Measurements from ENCODE around the gene C1QTNF6.

C1QTNF6 gene

DNA sequence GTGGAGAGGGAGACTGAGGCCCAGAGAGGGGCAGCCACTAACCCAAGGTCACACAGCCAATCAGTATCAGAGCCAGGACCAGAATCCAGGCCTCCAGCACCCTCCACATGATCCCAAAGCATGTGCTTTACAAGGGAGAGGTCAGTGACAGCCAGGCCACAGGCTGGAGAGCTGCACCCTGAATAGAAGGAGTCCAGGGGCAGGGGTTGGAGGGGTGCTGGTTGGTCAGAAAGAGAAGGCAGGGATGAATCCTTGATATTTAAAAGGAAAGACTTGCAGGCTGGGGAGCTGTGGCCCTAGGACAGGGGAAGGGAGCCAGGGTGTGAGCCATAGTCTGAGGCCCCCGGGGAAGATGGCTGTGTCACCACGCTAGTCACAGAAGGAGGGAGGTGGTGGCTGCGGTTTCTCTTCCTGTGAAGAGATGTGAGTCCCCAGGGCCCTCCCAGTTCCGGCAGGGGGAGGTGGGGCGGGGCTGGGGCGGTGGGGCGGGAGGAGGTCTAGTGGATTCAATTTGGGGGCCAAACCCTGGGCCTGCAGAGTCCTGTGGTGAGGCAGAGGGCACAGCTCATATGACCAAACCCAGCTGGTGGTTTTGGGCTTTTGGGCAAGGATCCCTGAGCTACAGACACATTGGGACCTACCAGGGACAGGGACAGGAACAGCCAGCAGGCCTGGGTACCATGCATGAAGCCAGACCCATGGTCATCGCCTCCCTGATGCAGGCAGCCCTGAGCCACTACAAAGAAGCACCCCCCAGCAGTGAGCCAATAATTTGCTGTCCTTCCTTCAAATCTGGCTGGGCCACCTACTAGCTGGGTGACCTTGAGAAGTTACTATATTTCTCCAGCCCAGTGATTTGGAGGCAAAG is 42.0 kb upstream of the C1QTNF6 start:
- Histone ChIP-seq H3K9me3 (ENCODE audit: control insufficient read depth, insufficient read depth, low read length) (no peaks in the 10 kb centered on the region), H3K4me1 (ENCODE audit: control insufficient read depth, insufficient read depth, low read length) (no peaks in the 10 kb centered on the region), H3K36me3 (ENCODE audit: control insufficient read depth, insufficient read depth, low read length) (no peaks in the 10 kb centered on the region), H3K27ac (ENCODE audit: low read depth, low read length) (no peak overlapping the region), H3K9ac (ENCODE audit: low read depth, low read length) (no peak overlapping the region), H3K27me3 (ENCODE audit: control insufficient read depth, insufficient read depth, low read length) (no peaks in the 10 kb centered on the region), H3K4me3 (ENCODE audit: low read depth, low read length) (no peak overlapping the region)

DNA sequence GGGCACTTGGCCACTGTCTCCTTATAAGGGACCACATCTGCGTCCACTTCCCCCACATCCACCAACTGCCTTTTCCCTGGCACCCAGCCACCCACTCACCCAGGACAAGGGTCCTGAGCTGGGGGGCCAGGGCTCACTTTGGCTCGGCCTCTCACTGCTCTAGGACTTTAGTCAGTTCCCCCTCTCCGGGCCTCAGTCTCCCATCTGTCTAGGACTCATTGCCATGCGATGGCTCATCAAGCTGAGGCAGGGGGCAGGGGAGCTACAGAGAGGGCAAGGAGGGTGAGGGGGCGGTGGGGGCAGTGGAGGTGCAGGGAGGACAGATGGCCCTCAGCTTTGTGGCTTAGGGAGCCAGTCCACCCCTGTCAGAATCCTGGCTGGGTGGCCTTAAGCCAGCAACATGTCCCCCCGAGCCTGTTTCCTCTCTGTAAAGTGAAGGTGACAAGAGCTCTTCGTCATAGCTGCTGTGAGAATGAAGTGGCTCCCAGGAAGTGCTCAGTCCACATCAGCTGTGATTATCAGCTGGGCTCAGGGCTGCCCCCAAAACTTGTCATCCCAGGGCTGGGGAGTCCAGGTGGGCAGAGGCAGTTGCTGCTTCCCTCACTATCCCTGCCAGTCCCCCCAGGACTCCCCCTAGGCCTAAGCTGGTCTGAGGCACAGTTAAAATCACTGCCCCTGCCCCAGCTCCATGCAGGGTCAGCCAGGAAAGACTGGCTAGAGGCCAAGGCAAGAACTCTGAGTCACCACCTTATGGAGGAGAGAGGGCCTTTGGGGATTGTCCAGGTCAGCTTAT is 41.2 kb upstream of the C1QTNF6 start:
- Histone ChIP-seq H3K9me3 (ENCODE audit: control insufficient read depth, insufficient read depth, low read length) (no peaks in the 10 kb centered on the region), H3K9ac (ENCODE audit: low read depth, low read length) (no peak overlapping the region), H3K4me3 (ENCODE audit: low read depth, low read length) (no peak overlapping the region), H3K27me3 (ENCODE audit: control insufficient read depth, insufficient read depth, low read length) (no peaks in the 10 kb centered on the region), H3K27ac (ENCODE audit: low read depth, low read length) (no peak overlapping the region), H3K36me3 (ENCODE audit: control insufficient read depth, insufficient read depth, low read length) (no peaks in the 10 kb centered on the region), H3K4me1 (ENCODE audit: control insufficient read depth, insufficient read depth, low read length) (no peaks in the 10 kb centered on the region)

DNA sequence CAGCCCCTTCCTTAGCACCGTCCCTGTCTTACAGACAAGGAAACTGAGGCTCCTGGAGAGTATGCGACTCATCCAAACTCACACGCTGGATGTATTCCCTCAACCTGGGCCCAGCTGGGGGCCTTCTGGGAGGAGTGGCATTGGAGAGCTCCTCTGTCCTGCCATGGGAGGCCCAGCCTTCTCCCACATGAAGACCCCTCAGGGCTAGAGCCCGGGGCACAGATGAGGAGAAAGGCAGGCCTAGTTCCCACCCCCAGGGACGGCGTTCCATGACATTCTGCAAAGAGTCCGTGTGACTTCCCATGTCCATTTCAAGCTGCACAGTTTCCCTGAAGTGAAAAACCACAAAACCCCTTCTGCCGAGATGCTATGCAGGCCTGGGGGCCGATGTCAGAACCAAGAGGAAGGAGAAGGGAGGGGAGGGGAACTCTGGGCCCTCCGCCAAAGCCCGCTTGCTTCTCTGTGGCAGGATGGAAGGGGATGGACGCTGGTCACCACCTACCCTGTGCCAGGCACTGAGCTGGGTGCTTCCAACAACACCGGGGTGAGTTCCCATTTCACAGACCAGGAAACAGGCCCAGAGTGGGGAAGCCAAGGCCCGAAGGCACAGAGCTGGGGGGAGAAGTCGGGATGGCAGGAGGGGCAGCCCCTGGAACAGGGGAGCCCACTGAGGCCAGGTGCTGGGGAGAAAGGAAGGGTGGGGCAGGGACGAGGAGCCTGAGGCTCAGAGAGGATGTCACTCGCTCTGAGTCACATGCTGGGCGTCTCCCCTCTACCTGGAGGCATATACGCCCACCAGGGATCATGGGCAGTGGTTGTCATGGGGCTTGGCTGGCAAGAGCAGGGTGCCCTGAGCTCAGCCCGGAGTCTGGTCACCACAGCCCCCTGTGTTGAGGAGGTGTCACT is 40.3 kb upstream of the C1QTNF6 start:
- H3K4me3 ChIP-seq (ENCODE audit: low read depth, low read length) = no peak overlapping the region
- H3K27ac ChIP-seq (ENCODE audit: low read depth, low read length) = no peak overlapping the region
- no peaks in the 10 kb centered on the region for H3K36me3 ChIP-seq (ENCODE audit: control insufficient read depth, insufficient read depth, low read length)
- H3K9me3 ChIP-seq (ENCODE audit: control insufficient read depth, insufficient read depth, low read length) = no peaks in the 10 kb centered on the region
- no peak overlapping the region for H3K9ac ChIP-seq (ENCODE audit: low read depth, low read length)
- H3K4me1 ChIP-seq (ENCODE audit: control insufficient read depth, insufficient read depth, low read length) = no peaks in the 10 kb centered on the region
- H3K27me3 ChIP-seq (ENCODE audit: control insufficient read depth, insufficient read depth, low read length) = no peaks in the 10 kb centered on the region

DNA sequence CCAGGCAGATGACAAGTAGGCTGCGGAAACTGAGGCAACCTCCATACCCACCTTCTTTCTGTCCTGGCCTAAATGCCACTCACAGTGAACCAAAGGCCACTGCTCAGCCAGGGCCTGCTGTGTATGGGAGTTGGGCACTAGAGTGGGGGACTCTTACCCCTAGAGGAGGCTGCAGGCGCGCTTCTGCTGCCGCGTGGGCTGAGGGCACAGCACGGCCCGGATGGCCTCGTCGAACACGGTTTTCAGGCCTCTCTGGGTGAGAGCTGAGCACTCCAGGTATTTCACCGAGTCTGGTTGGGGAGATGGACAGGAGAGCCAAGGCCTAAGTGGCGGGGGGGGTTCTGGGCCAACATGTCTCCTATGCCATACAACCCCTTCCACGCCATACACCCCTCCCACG is 38.5 kb upstream of the C1QTNF6 start:
- Histone ChIP-seq H3K4me1 (ENCODE audit: control insufficient read depth, insufficient read depth, low read length) (no peaks in the 10 kb centered on the region), H3K36me3 (ENCODE audit: control insufficient read depth, insufficient read depth, low read length) (no peaks in the 10 kb centered on the region), H3K27ac (ENCODE audit: low read depth, low read length) (no peak overlapping the region), H3K27me3 (ENCODE audit: control insufficient read depth, insufficient read depth, low read length) (no peaks in the 10 kb centered on the region), H3K4me3 (ENCODE audit: low read depth, low read length) (no peak overlapping the region), H3K9me3 (ENCODE audit: control insufficient read depth, insufficient read depth, low read length) (no peaks in the 10 kb centered on the region), H3K9ac (ENCODE audit: low read depth, low read length) (no peak overlapping the region)

DNA sequence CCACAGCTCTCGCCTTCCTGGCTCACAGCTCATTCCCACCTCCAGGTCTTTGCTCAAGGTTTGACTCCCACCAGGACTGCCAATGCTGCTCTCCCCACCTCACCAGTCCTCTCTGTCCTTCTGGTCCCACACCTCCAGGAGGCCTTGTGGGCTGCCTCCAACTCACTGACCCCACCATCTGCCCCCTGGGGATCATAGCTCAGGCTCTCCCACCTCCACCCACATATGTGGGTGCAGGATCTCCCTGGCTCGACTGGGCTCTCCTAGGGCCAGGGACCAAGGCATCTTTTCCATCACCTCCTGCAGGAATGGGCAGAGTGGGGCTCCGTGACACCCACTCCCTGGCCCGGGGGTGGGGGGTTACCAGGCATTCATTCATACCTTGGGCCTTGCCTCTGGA is 38.0 kb upstream of the C1QTNF6 start:
- Histone ChIP-seq H3K4me3 (ENCODE audit: low read depth, low read length) (no peak overlapping the region), H3K9ac (ENCODE audit: low read depth, low read length) (no peak overlapping the region), H3K27ac (ENCODE audit: low read depth, low read length) (no peak overlapping the region), H3K9me3 (ENCODE audit: control insufficient read depth, insufficient read depth, low read length) (no peaks in the 10 kb centered on the region), H3K36me3 (ENCODE audit: control insufficient read depth, insufficient read depth, low read length) (no peaks in the 10 kb centered on the region), H3K4me1 (ENCODE audit: control insufficient read depth, insufficient read depth, low read length) (no peaks in the 10 kb centered on the region), H3K27me3 (ENCODE audit: control insufficient read depth, insufficient read depth, low read length) (no peaks in the 10 kb centered on the region)

DNA sequence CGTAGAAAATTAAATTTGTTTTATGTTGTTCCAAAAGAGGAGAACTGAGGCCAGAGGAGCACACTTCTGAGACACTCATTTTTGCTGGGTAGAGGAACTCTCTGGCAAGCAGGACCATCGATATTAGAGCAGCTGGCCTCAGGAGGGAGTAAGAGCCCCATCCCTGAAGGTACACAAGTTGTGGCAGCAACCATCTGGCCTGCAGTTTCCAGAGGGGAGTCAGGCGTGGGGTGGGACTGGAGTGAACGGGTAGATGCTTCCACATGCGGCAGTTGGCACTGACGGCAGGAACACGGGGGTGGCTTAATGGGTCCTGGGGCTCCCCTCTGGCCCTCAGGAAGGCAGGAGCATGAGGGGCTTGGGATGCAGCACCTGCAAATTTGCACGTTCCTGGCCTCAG is 37.4 kb upstream of the C1QTNF6 start:
- no peaks in the 10 kb centered on the region for H3K9me3 ChIP-seq (ENCODE audit: control insufficient read depth, insufficient read depth, low read length)
- no peak overlapping the region for H3K27ac ChIP-seq (ENCODE audit: low read depth, low read length)
- no peaks in the 10 kb centered on the region for H3K36me3 ChIP-seq (ENCODE audit: control insufficient read depth, insufficient read depth, low read length)
- no peak overlapping the region for H3K4me3 ChIP-seq (ENCODE audit: low read depth, low read length)
- no peaks in the 10 kb centered on the region for H3K27me3 ChIP-seq (ENCODE audit: control insufficient read depth, insufficient read depth, low read length)
- H3K9ac ChIP-seq (ENCODE audit: low read depth, low read length) = no peak overlapping the region
- no peaks in the 10 kb centered on the region for H3K4me1 ChIP-seq (ENCODE audit: control insufficient read depth, insufficient read depth, low read length)

DNA sequence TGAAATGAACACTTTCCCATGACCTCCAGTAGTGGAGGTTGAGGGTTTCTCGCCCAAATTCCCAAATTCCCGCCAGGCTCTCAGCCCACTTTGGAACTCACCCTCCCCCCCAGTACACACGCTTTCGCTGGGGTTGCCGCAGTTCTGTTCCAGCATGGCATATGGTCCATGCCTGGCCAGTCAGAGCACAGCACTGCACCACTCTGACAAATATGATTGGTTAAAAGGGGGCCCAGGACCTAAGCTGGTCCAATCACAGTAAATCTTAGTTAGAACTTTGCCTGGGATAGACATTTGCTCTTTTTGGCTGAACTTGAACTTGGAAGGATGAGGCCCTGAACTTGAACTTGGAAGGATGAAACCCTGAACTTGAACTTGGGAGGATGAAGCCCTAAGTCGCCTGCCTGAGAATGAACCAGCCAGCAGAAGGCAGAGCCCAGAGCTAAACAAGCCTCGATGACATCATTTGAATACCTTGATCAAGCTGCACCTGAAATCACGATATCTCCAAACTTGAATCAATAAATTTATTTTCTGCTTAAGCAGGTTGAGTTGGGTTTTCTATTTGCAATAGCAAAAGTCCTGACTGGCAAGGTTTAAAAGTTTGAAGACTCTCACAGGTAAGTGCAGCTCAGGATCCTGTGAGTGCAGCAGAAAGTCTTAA is 36.8 kb upstream of the C1QTNF6 start:
- no peak overlapping the region for H3K27ac ChIP-seq (ENCODE audit: low read depth, low read length)
- H3K9ac ChIP-seq (ENCODE audit: low read depth, low read length) = no peak overlapping the region
- no peaks in the 10 kb centered on the region for H3K36me3 ChIP-seq (ENCODE audit: control insufficient read depth, insufficient read depth, low read length)
- no peaks in the 10 kb centered on the region for H3K4me1 ChIP-seq (ENCODE audit: control insufficient read depth, insufficient read depth, low read length)
- H3K4me3 ChIP-seq (ENCODE audit: low read depth, low read length) = no peak overlapping the region
- no peaks in the 10 kb centered on the region for H3K9me3 ChIP-seq (ENCODE audit: control insufficient read depth, insufficient read depth, low read length)
- no peaks in the 10 kb centered on the region for H3K27me3 ChIP-seq (ENCODE audit: control insufficient read depth, insufficient read depth, low read length)

DNA sequence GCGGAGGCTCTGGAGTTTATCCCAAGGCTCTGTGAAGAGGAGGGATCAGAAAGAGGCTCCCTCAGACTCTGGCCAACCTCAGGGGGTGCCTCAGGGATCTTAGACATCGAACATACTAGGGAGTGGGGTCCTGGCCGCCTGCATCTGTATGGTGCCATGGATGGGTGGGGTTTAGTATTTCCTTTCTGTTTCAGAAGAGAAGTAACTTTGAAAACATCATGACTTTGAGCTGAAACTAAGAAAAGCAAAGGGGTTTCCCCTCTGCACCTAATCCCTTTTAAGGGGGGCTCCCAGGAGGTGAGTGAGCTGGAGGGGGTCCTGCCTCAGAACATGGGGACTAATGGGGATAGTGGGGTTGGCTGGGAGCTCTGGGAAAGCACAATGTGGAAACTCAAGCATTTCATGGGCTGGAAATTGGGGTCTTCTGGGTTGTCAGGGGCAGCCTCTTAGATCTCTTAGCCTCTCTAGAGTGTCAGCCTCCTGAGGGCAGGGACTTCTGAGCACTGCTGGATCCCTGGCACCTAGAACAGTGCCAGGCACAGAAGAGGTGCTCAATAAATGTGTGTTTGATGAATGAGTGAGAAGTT is 36.0 kb upstream of the C1QTNF6 start:
- no peaks in the 10 kb centered on the region for H3K27me3 ChIP-seq (ENCODE audit: control insufficient read depth, insufficient read depth, low read length)
- no peaks in the 10 kb centered on the region for H3K9me3 ChIP-seq (ENCODE audit: control insufficient read depth, insufficient read depth, low read length)
- H3K27ac ChIP-seq (ENCODE audit: low read depth, low read length) = no peak overlapping the region
- no peaks in the 10 kb centered on the region for H3K4me1 ChIP-seq (ENCODE audit: control insufficient read depth, insufficient read depth, low read length)
- H3K9ac ChIP-seq (ENCODE audit: low read depth, low read length) = no peak overlapping the region
- no peak overlapping the region for H3K4me3 ChIP-seq (ENCODE audit: low read depth, low read length)
- no peaks in the 10 kb centered on the region for H3K36me3 ChIP-seq (ENCODE audit: control insufficient read depth, insufficient read depth, low read length)

DNA sequence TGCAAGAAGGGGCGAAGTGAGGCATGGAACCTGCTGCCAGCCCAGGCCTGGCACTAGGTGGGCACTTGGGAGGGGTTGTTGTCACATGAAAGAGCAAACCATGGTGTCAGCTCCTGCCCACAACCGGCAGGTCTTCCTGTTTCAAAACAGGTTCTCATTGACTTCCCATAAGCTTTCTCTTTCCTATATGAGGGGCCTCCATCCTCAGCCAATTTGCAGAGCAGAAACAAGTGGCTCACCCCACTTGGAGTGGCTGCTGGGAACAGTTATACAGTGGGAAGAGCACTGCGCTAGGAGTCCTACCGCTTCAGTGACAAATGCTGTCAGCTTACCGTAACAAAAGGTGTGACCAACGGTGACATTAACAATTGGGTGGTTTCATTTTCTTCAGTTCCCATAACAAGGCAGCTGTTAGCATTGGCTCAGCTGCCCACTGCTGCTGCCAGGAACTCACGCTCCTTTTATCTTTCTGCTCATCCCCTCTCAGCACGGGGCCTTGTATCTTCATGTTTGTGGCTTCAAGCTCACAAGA is 34.5 kb upstream of the C1QTNF6 start:
- H3K36me3 ChIP-seq (ENCODE audit: control insufficient read depth, insufficient read depth, low read length) = no peaks in the 10 kb centered on the region
- no peak overlapping the region for H3K9ac ChIP-seq (ENCODE audit: low read depth, low read length)
- no peaks in the 10 kb centered on the region for H3K9me3 ChIP-seq (ENCODE audit: control insufficient read depth, insufficient read depth, low read length)
- H3K27ac ChIP-seq (ENCODE audit: low read depth, low read length) = no peak overlapping the region
- H3K27me3 ChIP-seq (ENCODE audit: control insufficient read depth, insufficient read depth, low read length) = no peaks in the 10 kb centered on the region
- H3K4me1 ChIP-seq (ENCODE audit: control insufficient read depth, insufficient read depth, low read length) = no peaks in the 10 kb centered on the region
- H3K4me3 ChIP-seq (ENCODE audit: low read depth, low read length) = no peak overlapping the region
